Sciatic nerve (tissue), 2 donors: ENCODE results near the gene QKI. TPM values are rescaled to one million over a fixed set of nuclear protein-coding genes. Genes with fewer than 3 reads are reported as not detected.

Experiments
- ATAC-seq: fragments of 200-7000 bp; cut with Tn5 transposase; one replicate; pipeline ENCODE4 v1.9.1; 2020; ENCODE audit warnings: mild to moderate bottlenecking, moderate library complexity
- DNase-seq: peaks from one replicate; pipeline ENCODE4 v3.0.0-alpha.2; 2020; ENCODE audit warnings: low spot score
- intact Hi-C: fragments of 100-400 bp; cut with DNase I; formaldehyde crosslinking; loops from one replicate; pipeline ENCODE4 v1.14.2; 2022
- total RNA-seq: library from RNA; stranded (reverse); fragmentation: NEBNext Ultra II Directional; extraction: Animal tissue kit (Norgen Biotek cat#: 25700); gene quantifications from one replicate; pipeline ENCODE4 v1.2.1, GENCODE V29; 2021
- donor health status: DM: no; HTN: no; CAD: no.
- donor health status: DM: no; HTN: no; CAD: no.

Gene QKI
- total RNA-seq, 1 donor from 2014 or later: 755 TPM

- DNase-seq (no peak), ATAC-seq (no peak)
- intact Hi-C loops: no loop called here
Observed at GRCh38 chr6:163408352-163408991, 6.0 kb upstream of the QKI start.

- no peak for DNase-seq
- ATAC-seq: no peak
- intact Hi-C loops: no loop called here
Observed at GRCh38 chr6:163409712-163410111, 4.8 kb upstream of the QKI start.

DNA sequence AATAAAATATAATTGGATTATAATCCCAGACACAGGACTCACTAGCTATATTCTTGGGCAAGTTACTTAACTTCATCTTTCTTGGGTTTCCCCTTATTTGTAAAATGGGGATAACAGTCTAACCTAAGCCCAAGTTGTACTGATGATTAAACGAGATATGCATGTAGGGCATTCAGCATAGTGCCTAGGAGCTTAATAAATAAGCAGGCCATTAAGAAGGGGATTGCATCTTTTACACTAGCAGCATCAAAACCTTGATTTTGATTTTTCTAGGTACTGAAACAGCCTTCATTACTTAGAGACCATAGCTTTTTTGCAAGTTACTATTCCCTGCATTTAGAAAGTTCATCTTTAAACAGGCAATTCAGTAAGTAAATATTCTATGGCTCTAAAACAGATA lies 2.2 kb upstream of the QKI start:
- ATAC-seq: no peak
- intact Hi-C loops: no loop called here
- no peak for DNase-seq

DNA sequence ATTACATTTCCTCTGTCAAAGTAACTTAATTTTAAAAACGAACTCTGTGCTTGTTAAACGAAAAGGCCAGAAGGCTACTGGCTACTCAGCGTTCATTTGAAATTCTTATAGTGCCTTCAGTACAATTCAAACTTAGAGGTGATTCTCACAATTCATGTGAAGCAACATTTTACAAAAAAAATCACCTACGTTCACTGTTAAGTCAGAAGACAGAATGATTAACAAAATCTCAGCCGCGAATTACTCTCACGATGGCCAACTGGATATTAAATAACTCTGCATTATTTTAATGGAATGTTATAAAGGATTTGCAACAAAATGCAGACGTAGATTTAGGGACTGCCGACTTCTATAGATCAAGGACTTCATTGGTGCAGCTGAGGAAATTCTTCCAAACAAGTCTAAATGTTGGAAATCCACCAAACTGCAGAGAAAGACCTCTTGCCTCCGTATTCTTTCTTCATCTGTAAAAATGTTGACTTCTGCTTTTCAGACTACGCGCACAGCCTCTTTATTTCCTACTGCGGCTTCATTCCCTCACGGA lies 1.6 kb upstream of the QKI start:
- DNase-seq: no peak
- ATAC-seq: no peak
- intact Hi-C loops: no loop called here

DNA sequence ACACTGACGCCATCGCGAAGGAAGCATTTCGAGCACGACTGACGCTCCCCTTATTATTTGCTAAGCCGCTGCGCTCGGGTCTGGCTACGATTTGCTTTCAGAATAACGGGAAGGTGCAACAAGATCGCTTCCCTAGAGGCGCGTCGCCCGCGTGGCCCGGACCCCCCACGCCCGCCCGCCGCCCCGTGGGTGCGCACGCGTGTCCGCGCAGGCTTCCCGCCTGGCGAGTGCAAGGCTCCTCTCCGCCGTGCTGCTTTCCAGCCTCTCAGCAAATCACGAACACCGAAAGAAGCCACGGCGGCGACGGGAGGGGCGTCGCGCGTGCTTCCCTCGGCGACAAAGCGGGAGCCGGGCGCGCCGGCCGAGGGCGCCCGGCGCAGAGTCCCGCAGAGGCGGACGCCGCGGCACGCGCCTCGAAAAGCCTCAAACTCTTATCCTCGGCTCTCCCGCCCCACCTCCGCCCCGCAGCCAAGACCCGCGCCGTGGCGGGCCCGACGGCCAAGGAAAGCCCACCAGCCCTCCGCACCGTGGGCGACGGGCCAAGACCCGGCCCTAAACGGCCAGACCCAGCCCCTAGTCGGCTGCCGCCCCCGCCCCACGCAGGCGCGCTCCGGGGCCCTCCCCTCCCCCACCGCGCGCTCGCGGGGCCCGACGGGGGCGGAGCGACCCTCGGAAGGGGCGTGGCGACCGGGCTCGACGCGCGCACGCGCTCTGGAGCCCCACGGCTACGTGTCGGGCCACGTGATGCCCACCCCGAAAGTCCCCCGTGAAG lies 987 bp upstream of the QKI start:
- intact Hi-C loops: no loop called here
- DNase-seq: peak; percentile 94
- peak; percentile 94 for ATAC-seq

DNA sequence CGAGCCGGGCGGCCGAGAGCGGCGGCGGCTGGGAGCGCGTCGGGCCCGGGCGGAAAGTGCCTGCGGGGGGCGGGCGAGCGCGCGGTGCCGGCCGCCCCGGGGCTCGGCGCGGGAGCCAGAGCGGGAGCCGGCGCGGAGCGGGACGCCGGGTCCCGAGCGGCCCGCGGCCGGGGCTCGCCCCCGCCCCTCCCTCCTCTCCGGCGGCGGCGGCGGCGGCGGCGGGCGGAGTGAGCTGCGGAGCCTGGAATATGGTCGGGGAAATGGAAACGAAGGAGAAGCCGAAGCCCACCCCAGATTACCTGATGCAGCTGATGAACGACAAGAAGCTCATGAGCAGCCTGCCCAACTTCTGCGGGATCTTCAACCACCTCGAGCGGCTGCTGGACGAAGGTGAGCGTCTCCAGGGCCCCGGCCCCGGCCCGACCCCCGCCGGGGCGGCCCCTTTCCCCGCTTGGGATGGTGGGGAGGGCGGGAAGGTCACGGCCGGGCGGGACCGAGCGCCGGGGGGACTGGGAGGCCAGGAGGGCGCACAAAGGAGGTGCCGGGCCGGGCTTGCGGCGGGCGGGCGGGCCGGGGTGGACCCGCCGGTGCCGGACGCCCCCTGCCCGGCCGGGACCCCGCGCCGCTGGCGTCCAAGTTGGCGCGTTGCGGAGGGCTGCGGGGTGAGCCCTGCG lies 565 bp downstream of the QKI start:
- ATAC-seq: no peak
- DNase-seq: no peak

GRCh38 chr6:163415620-163416556 lies 1.4 kb downstream of the QKI start:
- ATAC-seq (peak; percentile 42), DNase-seq (no peak)
- intact Hi-C loops: loop anchor here (5.0 kb wide), 1 partner anchor 234 kb away; no protein-coding TSS in a partner anchor

More for the DNA sequence above, 565 bp downstream of the QKI start:
- intact Hi-C loops: loop anchor here (5.0 kb wide), 1 partner anchor 233 kb away; no protein-coding TSS in a partner anchor

DNA sequence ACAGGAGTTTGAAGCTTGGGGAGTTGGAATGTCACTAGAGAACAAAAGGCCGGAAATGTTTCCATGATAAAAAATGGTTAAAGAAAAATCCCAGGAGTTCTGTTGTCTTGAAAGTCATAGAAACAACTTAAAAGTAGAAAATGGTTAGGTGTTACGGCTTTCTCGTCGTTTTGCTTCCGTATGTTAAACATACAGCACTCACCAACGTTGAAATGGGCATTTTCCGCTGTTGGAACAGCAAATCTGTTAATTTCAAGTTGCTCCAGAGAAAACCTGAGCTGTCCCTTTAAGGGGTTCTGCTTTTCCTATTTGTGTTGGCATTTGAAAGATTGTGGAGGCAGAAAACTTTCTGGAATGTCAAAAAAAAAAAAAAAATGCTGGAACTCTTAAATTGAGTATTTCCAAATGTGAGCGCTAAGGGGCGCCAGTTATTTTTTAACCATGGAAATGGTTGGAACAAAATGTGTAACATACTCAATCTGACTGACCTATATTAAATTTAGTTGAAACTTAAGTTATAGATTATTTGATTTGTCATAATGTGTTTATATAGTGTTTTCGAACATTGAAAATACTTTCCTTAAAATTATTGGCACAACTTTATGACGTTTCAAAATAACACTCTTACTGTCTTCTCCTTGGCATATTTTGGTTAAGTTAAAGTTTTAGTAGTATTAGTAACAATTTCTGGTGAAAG lies 2.2 kb downstream of the QKI start:
- intact Hi-C loops: loop anchor here (5.0 kb wide), 1 partner anchor 234 kb away; no protein-coding TSS in a partner anchor
- DNase-seq (peak; percentile 77), ATAC-seq (peak; percentile 51)

- intact Hi-C loops: loop anchor here (5.0 kb wide), 1 partner anchor 235 kb away; no protein-coding TSS in a partner anchor
- no peak for DNase-seq
- no peak for ATAC-seq
Observed at GRCh38 chr6:163417595-163417994, 3.1 kb downstream of the QKI start.

DNA sequence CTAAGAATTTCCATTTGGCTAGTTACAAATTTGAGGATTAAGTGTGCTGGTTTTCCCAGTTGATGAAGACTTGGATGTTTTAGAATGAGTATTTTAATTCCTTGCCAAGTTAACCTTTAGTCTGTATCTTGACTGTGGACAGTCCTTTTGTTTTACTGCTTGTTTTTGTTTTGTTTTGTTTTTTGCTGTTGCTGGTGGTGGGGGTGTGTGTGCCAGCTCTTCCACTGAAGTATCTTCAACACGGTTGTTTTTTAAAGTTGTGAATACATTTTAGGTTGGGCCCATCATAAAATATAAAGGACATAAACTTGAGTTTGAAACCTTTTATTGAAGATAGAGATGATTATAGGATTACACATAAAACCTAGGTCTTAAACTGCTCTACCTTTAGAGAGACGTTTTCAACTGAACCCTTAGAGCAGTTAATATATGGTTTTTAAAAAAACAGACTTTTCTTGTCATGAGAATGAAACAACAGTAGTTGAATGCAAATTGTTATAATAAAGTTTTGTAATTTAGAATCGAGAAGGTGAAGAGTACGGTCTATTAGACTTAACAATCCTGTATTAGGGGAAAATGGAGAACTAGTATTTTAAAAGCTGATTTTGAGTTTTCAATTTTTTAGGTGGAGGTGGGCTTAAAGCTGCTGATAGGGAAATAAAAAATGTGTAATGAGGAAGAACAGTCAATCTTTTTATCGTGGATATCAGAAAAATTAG lies 4.0 kb downstream of the QKI start:
- ATAC-seq (no peak), DNase-seq (no peak)
- intact Hi-C loops: loop anchor here (5.0 kb wide), 1 partner anchor 236 kb away; no protein-coding TSS in a partner anchor

DNA sequence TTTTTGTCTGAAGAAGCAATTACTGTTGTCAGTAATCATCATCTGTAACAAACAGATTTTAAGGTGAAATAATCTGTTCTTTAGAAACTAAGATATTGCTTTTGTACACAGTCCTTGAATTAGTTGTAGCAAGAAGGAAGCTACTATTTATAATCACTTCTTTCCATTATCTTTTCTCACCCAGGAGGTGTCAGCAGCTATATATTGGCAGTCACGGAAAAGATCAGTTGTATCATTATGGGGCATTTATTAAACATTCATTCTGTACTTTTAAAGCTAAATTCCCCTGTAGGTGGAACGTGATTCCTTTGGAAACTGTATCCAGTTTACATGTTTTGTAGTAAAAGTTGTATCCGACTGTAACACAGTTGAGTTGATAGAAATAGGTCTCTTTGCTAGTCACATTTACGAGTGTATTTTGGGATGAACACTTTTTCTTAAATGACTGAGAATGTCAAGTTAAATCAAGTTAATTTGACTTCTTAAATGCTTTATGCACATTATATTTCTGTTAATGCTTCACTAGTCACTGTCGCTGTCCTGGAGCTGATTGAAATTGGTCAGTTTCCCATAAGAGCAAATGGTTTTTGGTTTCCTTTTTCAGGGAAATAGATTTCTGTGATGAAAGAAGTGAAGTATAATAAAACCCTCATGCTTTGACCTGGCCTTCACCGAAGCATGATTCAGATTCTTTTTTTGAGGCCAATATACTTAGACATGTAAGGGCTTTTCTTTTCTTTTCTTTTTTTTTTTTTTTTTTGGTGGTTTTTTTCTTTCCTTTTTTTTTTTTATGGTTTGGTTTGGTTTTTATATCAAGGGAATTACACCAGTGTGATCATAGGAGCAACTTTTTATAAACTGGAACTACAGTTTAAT lies 5.1 kb downstream of the QKI start:
- intact Hi-C loops: loop anchor here (5.0 to 10.0 kb wide), 2 partner anchors 237 to 535 kb away; no protein-coding TSS in a partner anchor
- DNase-seq (no peak), ATAC-seq (peak; percentile 5)

- DNase-seq (no peak), ATAC-seq (no peak)
- intact Hi-C loops: loop anchor here (10.0 kb wide), 1 partner anchor 535 kb away; no protein-coding TSS in a partner anchor
Observed at GRCh38 chr6:163420289-163420614, 5.7 kb downstream of the QKI start.

DNA sequence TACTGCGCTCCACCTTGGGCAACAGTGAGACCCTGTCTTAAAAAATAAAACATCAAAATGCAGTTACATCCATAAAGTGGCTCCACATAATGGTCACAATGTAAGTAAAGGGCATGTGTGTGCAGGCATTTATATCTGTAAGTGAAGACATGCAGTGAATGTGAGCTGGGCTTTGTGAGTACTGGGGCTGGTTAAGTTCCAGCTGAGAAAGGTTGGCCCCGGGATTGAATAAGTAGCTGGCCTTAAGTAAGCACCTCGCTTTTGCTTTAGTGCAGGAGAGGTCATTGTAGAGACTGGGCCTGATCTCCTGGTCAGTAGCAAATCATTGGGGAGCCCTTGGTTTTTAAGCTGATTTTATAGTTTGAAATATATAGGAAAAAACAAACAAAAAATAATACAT lies 8.0 kb downstream of the QKI start:
- intact Hi-C loops: loop anchor here (10.0 kb wide), 1 partner anchor 532 kb away; no protein-coding TSS in a partner anchor
- ATAC-seq (no peak), DNase-seq (no peak)

DNA sequence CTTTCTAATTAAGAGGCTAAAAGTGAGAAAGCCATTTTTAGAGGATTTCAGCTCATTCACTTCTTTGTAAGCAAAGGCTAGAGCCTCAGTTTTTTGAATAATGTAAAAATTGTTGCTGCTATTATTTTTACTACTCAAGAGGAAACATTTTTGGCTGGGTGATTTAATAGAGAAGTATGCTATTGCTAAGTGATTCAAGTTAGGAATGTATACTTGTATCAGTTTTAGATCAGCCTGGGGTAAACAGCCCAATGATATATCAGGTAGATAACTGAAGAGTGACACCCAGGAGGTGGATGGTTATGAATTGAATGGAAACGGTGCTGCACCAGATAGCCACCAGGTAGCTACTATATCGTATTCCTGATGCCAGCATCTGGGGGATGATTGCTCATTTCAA lies 9.2 kb downstream of the QKI start:
- intact Hi-C loops: loop anchor here (10.0 kb wide), 1 partner anchor 531 kb away; no protein-coding TSS in a partner anchor
- DNase-seq: no peak
- ATAC-seq: no peak

- DNase-seq (no peak), ATAC-seq (peak; percentile 82)
- intact Hi-C loops: loop anchor here (10.0 kb wide), 1 partner anchor 527 kb away; no protein-coding TSS in a partner anchor
Observed at GRCh38 chr6:163427498-163428254, 13.2 kb downstream of the QKI start.
